GM12864 (cell line): ENCODE measurements around the gene MEIKIN.

Experiments
- DNase-seq: peaks from one replicate; pipeline ENCODE4 v3.0.0-alpha.2; 2011; ENCODE audit warnings: low read depth
- H3K4me3 ChIP-seq: 2 replicates; pipeline ENCODE4 v1.5.1; 2011; ENCODE audit warnings: mild to moderate bottlenecking, low read depth, low read length, control low read depth
- CTCF ChIP-seq: IDR thresholded peaks from 2 replicates; pipeline ENCODE4 v1.5.1; 2011; ENCODE audit warnings: low read depth, mild to moderate bottlenecking, moderate library complexity, low read length, control low read depth, inconsistent platforms; ENCODE audit errors: missing control alignments

MEIKIN gene

GRCh38 chr5:131981516-131981915 lies 36.1 kb upstream of the MEIKIN start:
- no peak for TF ChIP-seq CTCF
- no peak overlapping the region for H3K4me3 ChIP-seq
- no peak for DNase-seq

- no peak overlapping the region for H3K4me3 ChIP-seq
- TF ChIP-seq CTCF, result no peak
- DNase-seq, result no peak
These were observed 35.2 kb upstream of the MEIKIN start for GRCh38 chr5:131980696-131981095.

- no peak for TF ChIP-seq CTCF
- no peak for DNase-seq
- no peak overlapping the region for H3K4me3 ChIP-seq
These were observed 34.4 kb upstream of the MEIKIN start for GRCh38 chr5:131979816-131980215.

GRCh38 chr5:131977212-131977604 lies 31.7 kb upstream of the MEIKIN start:
- no peak for DNase-seq
- no peak for TF ChIP-seq CTCF
- no peak overlapping the region for H3K4me3 ChIP-seq

GRCh38 chr5:131976414-131977211 lies 31.1 kb upstream of the MEIKIN start:
- DNase-seq, result no peak
- H3K4me3 ChIP-seq, result no peak overlapping the region
- TF ChIP-seq CTCF, result no peak

- no peak for TF ChIP-seq CTCF
- no peak overlapping the region for H3K4me3 ChIP-seq
- DNase-seq, result no peak
These were observed 29.7 kb upstream of the MEIKIN start for GRCh38 chr5:131974956-131975726.
